ENCODE data around the gene MARK3. TPM values are rescaled to one million over a fixed set of nuclear protein-coding genes. Genes with fewer than 3 reads are reported as not detected.
A peak's percentile ranks its signal among the peaks of the same experiment; 100 is the strongest.

MARK3 gene
- total and polyA plus RNA-seq, 10 of the 15 experiments (the other 5 are each of a cell fraction or from before 2014, with no cell fraction given), result 10.7 to 75.1 (median 41.4) TPM

DNA sequence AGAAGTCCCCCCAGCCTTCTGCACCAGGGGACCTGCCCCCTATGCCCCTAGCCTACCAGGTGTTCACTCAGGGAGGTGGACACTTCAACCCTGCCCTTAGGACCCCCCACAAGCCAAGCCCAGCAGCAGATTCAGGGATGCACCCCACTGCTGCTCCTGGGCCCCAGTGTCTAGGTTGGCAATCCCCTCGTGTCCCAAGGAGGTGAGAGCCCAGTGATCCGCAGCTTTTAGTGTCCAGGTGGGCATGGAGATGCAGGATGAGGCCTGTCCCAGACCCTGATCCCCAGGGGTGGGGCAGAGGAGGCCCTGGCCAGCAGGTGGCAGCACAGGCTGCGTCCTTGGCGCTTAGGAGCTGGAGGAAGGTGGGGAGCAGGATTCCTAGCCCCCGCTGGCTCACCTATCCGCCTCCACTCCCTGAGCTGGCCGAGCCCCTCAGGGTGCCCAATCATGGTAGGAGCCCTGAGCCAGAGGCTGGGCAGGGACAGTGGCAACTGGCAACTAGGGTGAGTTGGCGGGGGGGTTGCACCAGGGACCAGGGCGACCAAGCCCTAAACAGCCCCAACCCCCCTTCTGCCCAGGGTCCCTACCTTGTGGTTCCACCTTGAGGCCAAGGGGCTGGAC lies 133.3 kb downstream of the MARK3 start (continued):
- no peak for TF ChIP-seq MYC (IDR thresholded peaks at IDR 0.05; ENCODE audit: insufficient read depth, insufficient read length, insufficient replicate concordance, low read length, severe bottlenecking)

DNA sequence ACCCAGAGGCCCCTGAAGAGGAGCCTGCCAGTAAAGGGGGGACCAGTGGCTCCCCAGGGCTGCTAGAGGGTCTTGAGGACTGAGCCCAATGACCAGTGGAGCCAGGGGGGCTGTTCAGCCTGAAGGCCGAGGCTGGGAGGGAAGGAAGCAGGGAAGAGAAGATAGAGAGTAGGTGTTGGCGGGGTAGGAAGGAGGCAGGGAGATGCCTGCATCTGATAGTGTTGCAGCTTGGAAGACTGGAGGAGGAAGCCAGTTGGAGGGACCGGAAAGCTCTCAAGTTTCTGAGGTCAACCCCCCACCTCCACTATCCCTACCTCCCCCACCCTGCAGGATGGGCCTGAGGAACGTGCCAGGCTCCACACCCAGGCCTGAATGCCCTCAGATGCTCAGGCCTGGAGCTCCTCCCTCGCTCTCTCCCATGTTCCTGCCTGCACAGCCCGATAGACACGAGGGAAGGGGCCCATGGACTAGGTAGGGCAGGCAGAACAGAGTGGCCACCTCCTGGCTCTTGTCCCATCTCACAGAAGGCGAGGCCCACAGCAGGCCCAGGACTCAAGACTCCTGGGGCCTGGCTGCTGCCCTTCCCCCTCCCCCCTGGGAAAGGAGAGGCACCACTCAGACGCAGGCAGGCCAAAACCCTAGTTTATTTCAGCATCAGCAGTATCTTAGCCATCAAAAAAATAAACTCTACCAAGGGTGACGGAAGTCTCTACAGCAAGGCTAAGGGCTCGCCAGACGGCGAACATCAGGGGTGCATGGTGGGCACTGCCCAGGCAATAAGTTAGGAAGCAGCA lies 134.0 kb downstream of the MARK3 start:
- FAIRE-seq, result no peak
- intact Hi-C loops (cut with micrococcal nuclease; ENCODE audit: unreplicated experiment), result no loop called here
- no peaks in the 10 kb centered on the region for H3K79me2 ChIP-seq (ENCODE audit: control insufficient read depth, insufficient read depth, low read length)
- H3K4me3 ChIP-seq, result no peak overlapping the region; the same call in 1 of the 2 replicates
- peaks cover 25% of the 10 kb centered on the region for H3K4me1 ChIP-seq (ENCODE audit: control insufficient read depth, insufficient read depth, low read length)
- 28% methylated on average over 13 of the region's 13 CpGs for WGBS (ENCODE audit: insufficient coverage, insufficient replicate concordance, low lambda C conversion rate, missing lambda C conversion rate)
- no peaks in the 10 kb centered on the region for H3K36me3 ChIP-seq (ENCODE audit: control insufficient read depth in 2 of 2, insufficient read depth in 2 of 2, low read length in 1 of 2)
- in situ Hi-C loops (cut with MboI), result loop anchor here (5.0 kb wide), 1 partner anchor 38 kb away; no protein-coding TSS in a partner anchor
- no peak overlapping the region for H3K9ac ChIP-seq (ENCODE audit: control insufficient read depth, insufficient read depth, low read length)
- H3K27me3 ChIP-seq (replicated peaks in 1 of 2; ENCODE audit: control insufficient read depth in 2 of 2, insufficient read depth in 2 of 2, low read length in 1 of 2), result peaks cover 2% of the 10 kb centered on the region in 2 experiments; a peak in 2 of 4 replicates
- no peak overlapping the region for H3K4me2 ChIP-seq (ENCODE audit: control insufficient read depth, insufficient read depth)
- no peak overlapping the region for H3K27ac ChIP-seq (ENCODE audit: control insufficient read depth, insufficient read depth)
- TF ChIP-seq POLR2AphosphoS2 (IDR thresholded peaks at IDR 0.05; ENCODE audit: low read depth, low read length) (no peak), POU2F2 (IDR thresholded peaks at IDR 0.05; ENCODE audit: borderline replicate concordance, low read depth, low read length) (0 out of 3 replicates have a peak, but pooled peaks have one; percentile 7)
- no peak overlapping the region for H2AFZ ChIP-seq (ENCODE audit: control insufficient read depth, low read depth, low read length)
- no TSS peak for BruUV-seq (replicated peaks)
- no peak for ATAC-seq
- ChIA-PET RAD21 (ENCODE audit: unreplicated experiment) (interaction anchor here (1.0 to 2.2 kb wide), 6 partner anchors 9 to 223 kb away, joined by 3 to 25 read pairs (median 7); partner anchors contain the start of gene TRMT61A), SMC1A (ENCODE audit: uncharacterized antibody, unreplicated experiment) (interaction anchor here (0.7 to 3.0 kb wide), 7 partner anchors 9 to 42 kb away, joined by 3 to 13 read pairs (median 3); partner anchors contain the start of gene TRMT61A), CTCF (interaction anchor here (0.5 to 6.5 kb wide), 18 partner anchors 9 to 165 kb away, joined by 3 to 53 read pairs (median 3); partner anchors contain the start of gene TRMT61A), POLR2A (interaction anchor here (0.5 kb wide), 1 partner anchor 12 kb away, joined by 3 read pairs; no protein-coding TSS in a partner anchor)
- no peaks in the 10 kb centered on the region for H4K20me1 ChIP-seq (ENCODE audit: control insufficient read depth, insufficient read depth)
- DNase-seq (ENCODE audit: low read depth, low spot score), result no peak
- no peaks in the 10 kb centered on the region; the same call in 2 of the 3 replicates for H3K9me3 ChIP-seq (replicated peaks; ENCODE audit: control insufficient read depth, insufficient read depth, low read length)

All from GM12878 (cell line).